ENCODE data around the gene CXCL14.

The CXCL14 gene

GRCh38 chr5:135551593-135552447 is 27.0 kb downstream of the CXCL14 start:
- TF ChIP-seq CTCF (IDR thresholded peaks at IDR 0.05; ENCODE audit: low read depth, low read length, missing control alignments), result peak; percentile 84
- DNase-seq (ENCODE audit: low read depth), result peak; percentile 58
- no peak overlapping the region for H3K4me3 ChIP-seq (ENCODE audit: low read depth, low read length)
- in situ Hi-C loops (cut with HindIII; ENCODE audit: low sequenced_read_pairs), result loop anchor here (5.0 to 25.0 kb wide), 2 partner anchors 90 to 285 kb away; partner anchors contain the start of gene SLC25A48

GRCh38 chr5:135549413-135549812 is 29.4 kb downstream of the CXCL14 start:
- TF ChIP-seq CTCF (IDR thresholded peaks at IDR 0.05; ENCODE audit: low read depth, low read length, missing control alignments), result no peak
- H3K4me3 ChIP-seq (ENCODE audit: low read depth, low read length), result no peak overlapping the region
- no peak for DNase-seq (ENCODE audit: low read depth)
- in situ Hi-C loops (cut with HindIII; ENCODE audit: low sequenced_read_pairs), result no loop called here

- DNase-seq (ENCODE audit: low read depth), result no peak
- TF ChIP-seq CTCF (IDR thresholded peaks at IDR 0.05; ENCODE audit: low read depth, low read length, missing control alignments), result no peak
- in situ Hi-C loops (cut with HindIII; ENCODE audit: low sequenced_read_pairs), result no loop called here
- H3K4me3 ChIP-seq (ENCODE audit: low read depth, low read length), result no peak overlapping the region
Observed at GRCh38 chr5:135547590-135548254, 31.1 kb downstream of the CXCL14 start.

- no peak for TF ChIP-seq CTCF (IDR thresholded peaks at IDR 0.05; ENCODE audit: low read depth, low read length, missing control alignments)
- no peak for DNase-seq (ENCODE audit: low read depth)
- in situ Hi-C loops (cut with HindIII; ENCODE audit: low sequenced_read_pairs), result no loop called here
- no peak overlapping the region for H3K4me3 ChIP-seq (ENCODE audit: low read depth, low read length)
Observed at GRCh38 chr5:135546912-135547311, 31.9 kb downstream of the CXCL14 start.

- in situ Hi-C loops (cut with HindIII; ENCODE audit: low sequenced_read_pairs), result no loop called here
- no peak for TF ChIP-seq CTCF (IDR thresholded peaks at IDR 0.05; ENCODE audit: low read depth, low read length, missing control alignments)
- DNase-seq (ENCODE audit: low read depth), result no peak
- H3K4me3 ChIP-seq (ENCODE audit: low read depth, low read length), result no peak overlapping the region
Observed at GRCh38 chr5:135546101-135546500, 32.7 kb downstream of the CXCL14 start.

- no peak overlapping the region for H3K4me3 ChIP-seq (ENCODE audit: low read depth, low read length)
- in situ Hi-C loops (cut with HindIII; ENCODE audit: low sequenced_read_pairs), result no loop called here
- TF ChIP-seq CTCF (IDR thresholded peaks at IDR 0.05; ENCODE audit: low read depth, low read length, missing control alignments), result no peak
Observed at GRCh38 chr5:135545099-135545498, 33.7 kb downstream of the CXCL14 start.

More at GRCh38 chr5:135545099-135545498, 33.7 kb downstream of the CXCL14 start:
- DNase-seq (ENCODE audit: low read depth), result no peak
